Measurements from ENCODE around the gene TUBA4B. TPM values are rescaled to one million over a fixed set of nuclear protein-coding genes. Genes with fewer than 3 reads are reported as not detected.

The TUBA4B gene
- total RNA-seq, 6 experiments from 2014 or later = 0.27 to 2.0 (median 0.57) TPM; not detected in 2

DNA sequence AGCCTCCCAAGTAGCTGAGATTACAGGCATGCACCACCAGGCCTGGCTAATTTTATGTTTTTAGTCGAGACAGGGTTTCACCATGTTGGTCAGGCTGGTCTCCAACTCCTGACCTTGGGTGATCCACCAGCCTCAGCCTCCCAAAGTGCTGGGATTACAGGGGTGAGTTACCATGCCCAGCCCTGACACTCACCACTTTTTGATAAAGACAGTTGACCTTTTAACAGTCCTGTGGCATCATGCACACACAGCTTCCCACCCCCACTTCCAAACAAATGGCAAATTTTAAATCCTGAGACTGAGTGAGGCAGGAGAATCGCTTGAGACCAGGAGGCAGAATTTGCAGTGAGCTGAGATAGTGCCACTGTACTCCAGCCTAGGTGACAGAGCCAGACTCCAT, 20.0 kb downstream of the TUBA4B start:
- ATAC-seq (peak in 1 of 4 donors; percentile 38), DNase-seq (no peak)
- TF ChIP-seq, protein P1, sequence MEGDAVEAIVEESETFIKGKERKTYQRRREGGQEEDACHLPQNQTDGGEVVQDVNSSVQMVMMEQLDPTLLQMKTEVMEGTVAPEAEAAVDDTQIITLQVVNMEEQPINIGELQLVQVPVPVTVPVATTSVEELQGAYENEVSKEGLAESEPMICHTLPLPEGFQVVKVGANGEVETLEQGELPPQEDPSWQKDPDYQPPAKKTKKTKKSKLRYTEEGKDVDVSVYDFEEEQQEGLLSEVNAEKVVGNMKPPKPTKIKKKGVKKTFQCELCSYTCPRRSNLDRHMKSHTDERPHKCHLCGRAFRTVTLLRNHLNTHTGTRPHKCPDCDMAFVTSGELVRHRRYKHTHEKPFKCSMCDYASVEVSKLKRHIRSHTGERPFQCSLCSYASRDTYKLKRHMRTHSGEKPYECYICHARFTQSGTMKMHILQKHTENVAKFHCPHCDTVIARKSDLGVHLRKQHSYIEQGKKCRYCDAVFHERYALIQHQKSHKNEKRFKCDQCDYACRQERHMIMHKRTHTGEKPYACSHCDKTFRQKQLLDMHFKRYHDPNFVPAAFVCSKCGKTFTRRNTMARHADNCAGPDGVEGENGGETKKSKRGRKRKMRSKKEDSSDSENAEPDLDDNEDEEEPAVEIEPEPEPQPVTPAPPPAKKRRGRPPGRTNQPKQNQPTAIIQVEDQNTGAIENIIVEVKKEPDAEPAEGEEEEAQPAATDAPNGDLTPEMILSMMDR (IDR thresholded peaks at IDR 0.05) = no peak
- TF ChIP-seq POLR2A (IDR thresholded peaks at IDR 0.05) = no peak
- Histone ChIP-seq H3K9me3 (no peaks in the 10 kb centered on the region), H3K27me3 (no peaks in the 10 kb centered on the region), H3K4me3 (no peak overlapping the region), H3K36me3 (no peaks in the 10 kb centered on the region), H3K27ac (no peak overlapping the region), H3K4me1 (peaks cover 0 to 18% (median 8%) of the 10 kb centered on the region in 4 donors)
- intact Hi-C loops (cut with DNase I) = no loop called here
- WGBS (ENCODE audit: insufficient coverage, low coverage, low lambda C conversion rate, missing lambda C conversion rate) = 72% methylated on average over 2 of the region's 2 CpGs

GRCh38 chr2:219273937-219274336, 20.9 kb downstream of the TUBA4B start:
- H3K27ac ChIP-seq = no peak overlapping the region
- no peak for ATAC-seq
- 29% methylated on average over 1 of the region's 3 CpGs for WGBS (ENCODE audit: insufficient coverage, low coverage, low lambda C conversion rate, missing lambda C conversion rate)
- H3K9me3 ChIP-seq = no peaks in the 10 kb centered on the region
- intact Hi-C loops (cut with DNase I) = no loop called here
- TF ChIP-seq POLR2A (IDR thresholded peaks at IDR 0.05) = no peak
- TF ChIP-seq, protein P1 (IDR thresholded peaks at IDR 0.05) = no peak
- no peak for DNase-seq
- no peak overlapping the region for H3K4me3 ChIP-seq
- H3K27me3 ChIP-seq = no peaks in the 10 kb centered on the region
- no peaks in the 10 kb centered on the region for H3K36me3 ChIP-seq
- peaks cover 0 to 26% (median 7%) of the 10 kb centered on the region in 4 donors for H3K4me1 ChIP-seq

- no peak for DNase-seq
- H3K4me3 ChIP-seq = no peak overlapping the region
- no peaks in the 10 kb centered on the region for H3K9me3 ChIP-seq
- intact Hi-C loops (cut with DNase I) = no loop called here
- H3K27me3 ChIP-seq = no peaks in the 10 kb centered on the region
- H3K27ac ChIP-seq = no peak overlapping the region
- no peak for ATAC-seq
- WGBS (ENCODE audit: insufficient coverage, low coverage, low lambda C conversion rate, missing lambda C conversion rate) = 33% methylated on average over 1 of the region's 6 CpGs
- no peaks in the 10 kb centered on the region for H3K36me3 ChIP-seq
- TF ChIP-seq, protein P1 (IDR thresholded peaks at IDR 0.05) = no peak
- TF ChIP-seq POLR2A (IDR thresholded peaks at IDR 0.05) = no peak
- H3K4me1 ChIP-seq = peaks cover 0 to 21% (median 4%) of the 10 kb centered on the region in 4 donors
These were observed 21.4 kb downstream of the TUBA4B start for GRCh38 chr2:219274361-219274921.

- Histone ChIP-seq H3K27me3 (no peaks in the 10 kb centered on the region), H3K4me3 (peak overlapping the region in 1 of 3 donors; percentile 28), H3K9me3 (no peaks in the 10 kb centered on the region), H3K36me3 (peaks cover 0 to 23% (median 2%) of the 10 kb centered on the region in 4 donors), H3K4me1 (peaks cover 0 to 15% (median 0%) of the 10 kb centered on the region in 4 donors), H3K27ac (peak overlapping the region; percentile 95 to 100 (median 99))
- no peak for TF ChIP-seq POLR2A (IDR thresholded peaks at IDR 0.05)
- TF ChIP-seq, protein P1 (IDR thresholded peaks at IDR 0.05) = peak; percentile 87 to 99 (median 98)
- ATAC-seq (peak; percentile 60 to 71 (median 68)), DNase-seq (peak; percentile 74 to 85 (median 84))
- intact Hi-C loops (cut with DNase I) = no loop called here
- 36% methylated on average over 19 of the region's 25 CpGs for WGBS (ENCODE audit: insufficient coverage, low coverage, low lambda C conversion rate, missing lambda C conversion rate)
These were observed 24.9 kb downstream of the TUBA4B start for GRCh38 chr2:219277703-219278654.
